Panc1 (cell line): Measurements from ENCODE around the gene CTDP1. TPM values are rescaled to one million over a fixed set of nuclear protein-coding genes. Genes with fewer than 3 reads are reported as not detected.

ENCODE experiments used
- ATAC-seq: fragments of 200-7000 bp; cut with Tn5 transposase; 2 replicates; pipeline ENCODE4 v1.9.1; 2020; ENCODE audit warnings: mild to moderate bottlenecking, moderate library complexity
- BruUV-seq: library from RNA; stranded (reverse); fragments of 400-500 nt; replicated peaks from 2 replicates; lab custom pipeline; 2021; lab: Mats Ljungman, UMichigan
- CTCF ChIA-PET: fragments of 300-600 bp; sonication (Branson Sonifier 250); formaldehyde crosslinking; loops from one replicate; lab custom pipeline; 2022; ENCODE audit warnings: antibody characterized with exemption; lab: Charles Lee
- POLR2A ChIA-PET: fragments of 300-600 bp; sonication (Branson Sonifier 250); formaldehyde crosslinking; loops from one replicate; lab custom pipeline; 2022; ENCODE audit warnings: antibody characterized with exemption; lab: Charles Lee
- DNase-seq: peaks from one replicate; pipeline ENCODE4 v3.0.0-alpha.2; 2010; ENCODE audit warnings: low read depth, low spot score
- H3K27ac ChIP-seq: 2 replicates; pipeline ENCODE4 v1.5.1; 2011; ENCODE audit warnings: mild to moderate bottlenecking, low read length, inconsistent platforms
- H3K27me3 ChIP-seq: fragments of 200-500 bp; sonication (Bioruptor generic); 2 replicates; pipeline ENCODE4 v1.6.0; 2014; ENCODE audit warnings: low read length, inconsistent platforms; ENCODE audit not compliant: control insufficient read depth, insufficient read depth
- H3K36me3 ChIP-seq: fragments of 200-500 bp; sonication (Bioruptor generic); 2 replicates; pipeline ENCODE4 v1.5.1; 2014; ENCODE audit warnings: inconsistent platforms, mild to moderate bottlenecking, low read length, moderate library complexity; ENCODE audit not compliant: control insufficient read depth, insufficient read depth
- H3K4me1 ChIP-seq: 2 replicates; pipeline ENCODE4 v1.5.1; 2011; ENCODE audit warnings: inconsistent platforms, mild to moderate bottlenecking, low read length, moderate library complexity; ENCODE audit not compliant: control insufficient read depth, insufficient read depth
- H3K4me3 ChIP-seq, 2 experiments: 2 replicates each; pipeline ENCODE4 v1.5.1; 2011 to 2012; ENCODE audit warnings: low read depth in 2 of 2, low read length in 2 of 2, mild to moderate bottlenecking in 2 of 2, inconsistent platforms in 1 of 2, moderate library complexity in 1 of 2
- H3K9me3 ChIP-seq: fragments of 200-500 bp; sonication (Bioruptor generic); 2 replicates; pipeline ENCODE4 v1.5.1; 2014; ENCODE audit warnings: low read depth, mild to moderate bottlenecking, inconsistent platforms, low read length, moderate library complexity; ENCODE audit not compliant: control insufficient read depth, insufficient read depth
- POLR2AphosphoS5 ChIP-seq: IDR thresholded peaks from 2 replicates; pipeline ENCODE4 v1.6.1; 2012; ENCODE audit warnings: mild to moderate bottlenecking, low read depth, low read length, moderate library complexity
- SIN3A ChIP-seq: IDR thresholded peaks from 2 replicates; pipeline ENCODE4 v1.6.1; 2012; ENCODE audit warnings: low read depth, mild to moderate bottlenecking, low read length, moderate library complexity, borderline replicate concordance; ENCODE audit not compliant: insufficient read depth
- TCF7L2 ChIP-seq: IDR thresholded peaks from 2 replicates; pipeline ENCODE4 v1.6.1; 2011; ENCODE audit warnings: mild to moderate bottlenecking, low read depth, low read length, inconsistent platforms
- in situ Hi-C: cut with HindIII; loops from 2 replicates; pipeline ENCODE4 v1.10.0; 2016; ENCODE audit warnings: low sequenced_read_pairs, low pct_unique_long_range_greater_than_20kb
- intact Hi-C: fragments of 100-400 bp; cut with micrococcal nuclease; formaldehyde crosslinking; loops from one replicate; pipeline ENCODE4 v1.10.0; 2022; ENCODE audit not compliant: unreplicated experiment
- total RNA-seq: library from RNA; stranded (reverse); gene quantifications from one replicate; pipeline ENCODE4 v1.2.1, GENCODE V29; 2021; ENCODE audit not compliant: unreplicated experiment
- TF ChIP-seq, protein P1 (sequence below): fragments of 450-650 bp; IDR thresholded peaks from 2 replicates; pipeline ENCODE4 v1.5.1; 2017; ENCODE audit warnings: mild to moderate bottlenecking
- TF ChIP-seq, protein P2 (sequence below), 2 experiments: IDR thresholded peaks; 2 replicates each; pipeline ENCODE4 v1.6.1; 2011 to 2012; ENCODE audit warnings: low read depth in 2 of 2, control low read depth in 1 of 2, low read length in 1 of 2, mild to moderate bottlenecking in 1 of 2, moderate library complexity in 1 of 2; ENCODE audit not compliant: insufficient read depth in 1 of 2

CTDP1 gene
- total RNA-seq, 1 experiment from 2014 or later = 52.8 TPM

DNA sequence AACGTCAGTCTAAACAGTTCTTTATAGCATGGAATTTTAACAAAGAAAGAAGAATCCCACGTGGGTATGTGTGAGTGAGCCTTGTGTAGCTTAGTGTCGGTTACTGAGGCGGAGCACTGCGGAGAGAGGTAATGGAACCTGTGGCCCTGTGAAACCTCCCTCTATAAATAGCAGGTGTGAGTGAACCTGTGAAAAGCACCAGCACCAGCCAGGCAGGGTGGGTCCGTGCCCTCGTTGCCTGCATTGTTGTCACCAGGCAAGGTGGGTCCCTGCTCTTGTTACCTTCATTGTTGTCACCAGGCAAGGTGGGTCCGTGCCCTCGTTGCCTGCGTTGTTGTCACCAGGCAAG lies 4.7 kb downstream of the CTDP1 start:
- DNase-seq (no peak), ATAC-seq (no peak)
- CTCF ChIA-PET = no interaction called here
- no peaks in the 10 kb centered on the region for H3K9me3 ChIP-seq
- H3K27ac ChIP-seq = no peak overlapping the region
- BruUV-seq = no TSS peak
- no peak overlapping the region for H3K4me3 ChIP-seq
- H3K27me3 ChIP-seq = no peaks in the 10 kb centered on the region
- intact Hi-C loops = no loop called here
- no peak for TF ChIP-seq TCF7L2
- TF ChIP-seq, protein P1, sequence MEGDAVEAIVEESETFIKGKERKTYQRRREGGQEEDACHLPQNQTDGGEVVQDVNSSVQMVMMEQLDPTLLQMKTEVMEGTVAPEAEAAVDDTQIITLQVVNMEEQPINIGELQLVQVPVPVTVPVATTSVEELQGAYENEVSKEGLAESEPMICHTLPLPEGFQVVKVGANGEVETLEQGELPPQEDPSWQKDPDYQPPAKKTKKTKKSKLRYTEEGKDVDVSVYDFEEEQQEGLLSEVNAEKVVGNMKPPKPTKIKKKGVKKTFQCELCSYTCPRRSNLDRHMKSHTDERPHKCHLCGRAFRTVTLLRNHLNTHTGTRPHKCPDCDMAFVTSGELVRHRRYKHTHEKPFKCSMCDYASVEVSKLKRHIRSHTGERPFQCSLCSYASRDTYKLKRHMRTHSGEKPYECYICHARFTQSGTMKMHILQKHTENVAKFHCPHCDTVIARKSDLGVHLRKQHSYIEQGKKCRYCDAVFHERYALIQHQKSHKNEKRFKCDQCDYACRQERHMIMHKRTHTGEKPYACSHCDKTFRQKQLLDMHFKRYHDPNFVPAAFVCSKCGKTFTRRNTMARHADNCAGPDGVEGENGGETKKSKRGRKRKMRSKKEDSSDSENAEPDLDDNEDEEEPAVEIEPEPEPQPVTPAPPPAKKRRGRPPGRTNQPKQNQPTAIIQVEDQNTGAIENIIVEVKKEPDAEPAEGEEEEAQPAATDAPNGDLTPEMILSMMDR = no peak
- TF ChIP-seq, protein P2, sequence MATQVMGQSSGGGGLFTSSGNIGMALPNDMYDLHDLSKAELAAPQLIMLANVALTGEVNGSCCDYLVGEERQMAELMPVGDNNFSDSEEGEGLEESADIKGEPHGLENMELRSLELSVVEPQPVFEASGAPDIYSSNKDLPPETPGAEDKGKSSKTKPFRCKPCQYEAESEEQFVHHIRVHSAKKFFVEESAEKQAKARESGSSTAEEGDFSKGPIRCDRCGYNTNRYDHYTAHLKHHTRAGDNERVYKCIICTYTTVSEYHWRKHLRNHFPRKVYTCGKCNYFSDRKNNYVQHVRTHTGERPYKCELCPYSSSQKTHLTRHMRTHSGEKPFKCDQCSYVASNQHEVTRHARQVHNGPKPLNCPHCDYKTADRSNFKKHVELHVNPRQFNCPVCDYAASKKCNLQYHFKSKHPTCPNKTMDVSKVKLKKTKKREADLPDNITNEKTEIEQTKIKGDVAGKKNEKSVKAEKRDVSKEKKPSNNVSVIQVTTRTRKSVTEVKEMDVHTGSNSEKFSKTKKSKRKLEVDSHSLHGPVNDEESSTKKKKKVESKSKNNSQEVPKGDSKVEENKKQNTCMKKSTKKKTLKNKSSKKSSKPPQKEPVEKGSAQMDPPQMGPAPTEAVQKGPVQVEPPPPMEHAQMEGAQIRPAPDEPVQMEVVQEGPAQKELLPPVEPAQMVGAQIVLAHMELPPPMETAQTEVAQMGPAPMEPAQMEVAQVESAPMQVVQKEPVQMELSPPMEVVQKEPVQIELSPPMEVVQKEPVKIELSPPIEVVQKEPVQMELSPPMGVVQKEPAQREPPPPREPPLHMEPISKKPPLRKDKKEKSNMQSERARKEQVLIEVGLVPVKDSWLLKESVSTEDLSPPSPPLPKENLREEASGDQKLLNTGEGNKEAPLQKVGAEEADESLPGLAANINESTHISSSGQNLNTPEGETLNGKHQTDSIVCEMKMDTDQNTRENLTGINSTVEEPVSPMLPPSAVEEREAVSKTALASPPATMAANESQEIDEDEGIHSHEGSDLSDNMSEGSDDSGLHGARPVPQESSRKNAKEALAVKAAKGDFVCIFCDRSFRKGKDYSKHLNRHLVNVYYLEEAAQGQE (IDR thresholded peaks at IDR 0.05; ENCODE audit: insufficient read depth in 1 of 2, low read depth in 2 of 2, low read length in 1 of 2) = no peak
- POLR2A ChIA-PET = no interaction called here
- H3K4me1 ChIP-seq = peaks cover 11% of the 10 kb centered on the region
- no peaks in the 10 kb centered on the region; the same call in 1 of the 2 replicates for H3K36me3 ChIP-seq
- in situ Hi-C loops = no loop called here

DNA sequence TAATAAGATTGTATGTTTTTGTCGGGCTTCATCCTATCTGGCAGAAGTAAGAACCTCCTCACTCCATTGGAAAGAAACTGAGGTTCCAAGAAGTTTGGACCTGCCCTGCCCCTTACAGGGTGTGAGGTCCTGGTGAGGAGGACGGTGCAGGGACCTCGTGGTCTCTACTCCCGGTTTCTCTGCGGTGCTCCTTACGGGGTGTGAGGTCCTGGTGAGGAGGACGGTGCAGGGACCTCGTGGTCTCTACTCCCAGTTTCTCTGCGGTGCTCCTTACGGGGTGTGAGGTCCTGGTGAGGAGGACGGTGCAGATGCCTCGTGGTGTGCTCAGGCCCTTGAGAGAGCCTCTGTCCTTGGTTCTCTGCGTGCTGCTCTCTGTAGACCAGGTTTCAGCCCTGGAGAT lies 5.2 kb downstream of the CTDP1 start:
- Histone ChIP-seq H3K27me3 (no peaks in the 10 kb centered on the region), H3K4me1 (peaks cover 11% of the 10 kb centered on the region), H3K36me3 (no peaks in the 10 kb centered on the region; the same call in 1 of the 2 replicates), H3K4me3 (no peak overlapping the region), H3K27ac (no peak overlapping the region), H3K9me3 (no peaks in the 10 kb centered on the region)
- in situ Hi-C loops = no loop called here
- POLR2A ChIA-PET = no interaction called here
- no TSS peak for BruUV-seq
- CTCF ChIA-PET = no interaction called here
- no peak for TF ChIP-seq POLR2AphosphoS5
- TF ChIP-seq SIN3A = no peak
- TF ChIP-seq, protein P2 (IDR thresholded peaks at IDR 0.05; ENCODE audit: insufficient read depth in 1 of 2, low read depth in 2 of 2, low read length in 1 of 2) = no peak
- no peak for TF ChIP-seq TCF7L2
- TF ChIP-seq, protein P1 = no peak
- ATAC-seq (peak; percentile 70), DNase-seq (no peak)
- intact Hi-C loops = no loop called here
